GM20000 (cell line): ENCODE measurements around the gene SLC13A3.

ENCODE experiments used
- DNase-seq: peaks from one replicate; pipeline ENCODE4 v3.0.0; 2012; ENCODE audit warnings: low spot score
- CTCF ChIP-seq: IDR thresholded peaks from 2 replicates; pipeline ENCODE4 v1.5.1; 2012; ENCODE audit warnings: mild to moderate bottlenecking, control low read depth; ENCODE audit errors: extremely low read depth, missing control alignments

Gene SLC13A3

DNA sequence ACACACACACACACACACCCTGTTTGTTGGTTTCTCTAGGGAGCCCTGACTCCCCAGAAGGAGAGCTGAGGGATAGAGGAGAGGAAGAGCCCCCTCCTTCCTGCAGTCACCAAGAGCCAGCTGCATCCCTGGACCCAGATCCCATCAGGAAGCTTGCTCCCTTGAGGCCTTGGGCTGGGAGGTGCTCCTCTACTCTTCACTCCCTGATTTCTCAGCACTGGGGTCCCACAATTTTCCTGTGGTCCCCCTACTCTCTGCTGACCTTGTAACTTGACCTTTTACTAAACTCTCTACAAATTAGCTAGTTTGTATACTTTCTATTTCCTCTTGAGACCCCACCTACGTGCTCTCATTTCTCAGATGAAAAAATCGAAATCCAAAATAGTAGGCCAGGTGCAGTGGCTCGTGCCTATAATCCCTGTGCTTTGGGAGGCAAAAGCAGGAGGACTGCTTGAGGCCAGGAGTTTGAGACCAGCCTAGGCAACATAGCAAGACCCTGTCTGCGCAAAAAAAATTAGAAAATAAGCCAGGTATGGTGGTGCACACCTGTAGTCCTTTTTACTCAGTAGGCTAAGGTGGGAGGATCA, 95.8 kb downstream of the SLC13A3 start:
- TF ChIP-seq CTCF = no peak
- DNase-seq = no peak

DNA sequence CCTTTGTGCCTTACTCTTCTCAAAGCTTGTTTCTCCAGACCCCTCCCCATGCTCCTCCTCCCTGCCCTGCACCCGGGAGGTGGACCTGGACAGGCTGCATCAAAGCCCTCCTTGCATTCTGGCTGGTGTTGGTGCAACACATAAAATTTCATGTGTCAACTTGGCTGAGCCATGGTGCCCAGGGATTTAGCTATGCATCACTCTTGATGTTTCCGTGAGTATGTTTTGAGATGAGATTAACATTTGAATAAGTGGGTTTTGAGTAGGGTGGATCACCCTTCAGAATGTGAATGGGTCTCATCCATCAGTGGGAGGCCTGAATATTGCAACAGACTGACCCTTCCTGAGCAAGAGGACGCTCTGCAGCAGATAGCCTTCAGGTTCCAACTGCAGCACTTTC, 96.4 kb downstream of the SLC13A3 start:
- no peak for DNase-seq
- TF ChIP-seq CTCF = no peak

- no peak for DNase-seq
- TF ChIP-seq CTCF = no peak
Observed at GRCh38 chr20:46553926-46554325, 97.3 kb downstream of the SLC13A3 start.

- no peak for TF ChIP-seq CTCF
- DNase-seq = peak; percentile 77
Observed at GRCh38 chr20:46552460-46553420, 98.5 kb downstream of the SLC13A3 start.

DNA sequence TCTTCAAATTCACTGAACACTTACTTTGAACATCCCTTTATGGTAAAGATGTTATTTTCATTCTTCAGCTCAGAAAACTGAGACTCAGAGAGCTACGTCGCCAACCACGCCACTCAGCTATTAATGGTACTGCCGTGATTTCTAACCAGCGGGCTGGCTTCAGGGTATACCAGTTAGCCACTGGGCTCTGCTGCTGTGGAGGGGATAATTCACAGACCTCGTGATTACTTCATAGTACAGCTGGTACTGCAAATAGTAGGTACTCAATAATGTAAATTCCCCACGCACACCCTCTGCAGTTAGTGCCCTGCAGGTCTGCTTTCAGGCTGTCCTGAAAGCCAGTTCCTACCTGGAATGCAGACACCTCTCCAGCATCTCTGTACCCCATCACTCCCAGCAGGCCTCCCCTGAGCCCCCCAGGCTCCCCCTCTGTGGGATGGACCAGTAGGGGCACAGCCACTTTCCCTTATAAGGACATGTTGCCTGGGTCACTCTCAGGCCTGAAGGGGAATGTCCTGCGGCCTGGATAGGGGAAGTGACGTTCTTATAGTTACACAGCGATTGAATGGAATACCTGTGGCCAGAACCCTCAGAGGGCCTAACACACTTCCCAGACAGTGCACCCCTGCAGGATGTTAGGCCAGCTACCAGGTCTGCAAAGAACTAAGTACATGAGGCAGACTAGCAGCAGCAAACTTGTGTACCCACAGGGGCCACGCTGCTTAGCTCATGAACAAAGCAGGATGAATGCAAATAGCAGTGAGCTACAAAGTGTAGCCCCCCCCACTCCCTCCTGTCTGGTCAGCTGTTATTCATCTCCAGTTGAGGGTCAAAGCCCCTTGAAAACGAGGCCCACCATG, 99.5 kb downstream of the SLC13A3 start:
- no peak for DNase-seq
- no peak for TF ChIP-seq CTCF

DNA sequence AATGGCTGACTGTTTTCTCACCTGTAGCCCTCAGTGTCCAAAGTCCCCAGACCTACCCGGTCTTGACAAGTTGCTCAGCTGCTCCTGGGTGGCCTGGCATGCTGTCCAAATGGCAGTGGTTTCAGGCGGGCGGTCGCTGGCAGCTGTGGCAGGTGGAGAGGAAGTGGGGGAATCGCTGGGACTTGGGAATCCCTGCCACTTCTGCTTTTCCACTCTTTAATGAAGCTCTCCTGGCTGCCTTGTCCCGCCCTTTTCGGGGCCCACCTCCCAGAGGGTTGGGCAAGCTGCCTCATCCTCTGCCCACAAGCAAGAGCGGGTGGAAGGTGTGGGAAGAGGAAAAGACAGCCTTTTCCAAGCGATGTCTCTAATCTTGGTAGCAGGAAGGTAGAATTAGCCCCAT, 100.8 kb downstream of the SLC13A3 start, which contains the start of gene OCSTAMP:
TSS of gene OCSTAMP (minus strand) at position 194 of the 400 bp plus-strand sequence. CDS start at position 100, 94 bp downstream.
- no peak for TF ChIP-seq CTCF
- no peak for DNase-seq
